ENCODE measurements around the gene TBX1.
A peak's percentile ranks its signal among the peaks of the same experiment; 100 is the strongest.

DNA sequence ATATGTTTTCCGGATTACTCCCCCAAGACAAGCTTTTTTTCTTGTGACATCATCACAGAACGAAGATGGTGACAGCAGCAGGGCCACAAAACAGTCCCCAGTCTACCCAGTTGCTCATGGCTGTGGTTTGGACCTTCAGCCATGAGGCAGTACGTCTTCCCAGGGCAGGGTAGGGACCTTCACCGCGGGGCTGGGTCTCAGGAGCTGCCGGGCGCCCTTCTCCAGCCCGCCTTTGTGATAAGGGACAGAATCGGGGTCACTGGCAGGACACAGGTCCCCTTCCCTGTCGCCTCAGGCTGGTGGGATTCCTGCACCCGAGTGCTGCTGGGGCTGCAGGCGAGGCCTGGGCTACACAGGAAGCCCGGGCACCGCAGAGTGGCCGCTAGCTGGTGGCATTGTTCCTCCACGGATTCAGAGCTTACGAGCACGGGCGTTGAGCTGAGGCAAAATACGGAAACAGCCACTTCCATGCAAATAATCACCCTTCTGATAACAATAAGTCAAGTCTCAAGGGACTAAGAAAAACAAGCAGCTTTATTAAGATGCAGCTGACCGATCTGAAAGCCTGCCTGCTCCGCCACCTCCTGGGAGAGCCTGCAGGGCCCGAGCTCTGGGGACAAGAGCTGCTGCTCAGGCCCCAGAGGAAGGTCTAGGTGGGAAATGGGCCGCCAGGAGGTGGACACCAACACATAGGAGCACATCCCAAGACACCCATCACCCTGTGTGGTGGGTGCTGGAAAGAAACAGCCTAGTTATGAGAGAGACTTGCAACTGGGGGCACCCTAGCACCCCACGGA, 12.3 kb downstream of the TBX1 start:
- TF ChIP-seq JUNB (IDR thresholded peaks at IDR 0.05) (no peak), CTCF (IDR thresholded peaks at IDR 0.05 in 2 of 3, conservative IDR thresholded peaks at IDR 0.05 in 1 of 3; ENCODE audit: control insufficient read depth in 2 of 3, extremely low read depth in 1 of 3, insufficient read depth in 1 of 3, low read depth in 3 of 3, low read length in 3 of 3) (peak; percentile 15 to 42 (median 26); a peak in 3 of 6 replicates), BRCA1 (IDR thresholded peaks at IDR 0.05; ENCODE audit: low read depth, low read length) (no peak), FOS (IDR thresholded peaks at IDR 0.05; ENCODE audit: borderline replicate concordance, extremely low read depth, insufficient read length) (no peak), KDM1A (IDR thresholded peaks at IDR 0.05; ENCODE audit: borderline replicate concordance) (no peak), EP300 (IDR thresholded peaks at IDR 0.05; ENCODE audit: borderline replicate concordance in 1 of 2, control insufficient read depth in 1 of 2, low read depth in 2 of 2, low read length in 2 of 2) (peak in 1 of 2 experiments; percentile 37; a peak in 1 of 4 replicates), MYC (IDR thresholded peaks at IDR 0.05; ENCODE audit: insufficient read depth, insufficient read length, insufficient replicate concordance, low read length, severe bottlenecking) (no peak), TAF1 (IDR thresholded peaks at IDR 0.05; ENCODE audit: borderline replicate concordance, low read depth, low read length) (no peak), MLLT1 (IDR thresholded peaks at IDR 0.05) (0 out of 2 replicates have a peak, but pooled peaks have one; percentile 15), NR2C2 (IDR thresholded peaks at IDR 0.05; ENCODE audit: borderline replicate concordance, control insufficient read depth, insufficient read length, low read depth) (no peak), ESRRA (IDR thresholded peaks at IDR 0.05; ENCODE audit: low read length) (no peak)
- TF ChIP-seq, protein P1, sequence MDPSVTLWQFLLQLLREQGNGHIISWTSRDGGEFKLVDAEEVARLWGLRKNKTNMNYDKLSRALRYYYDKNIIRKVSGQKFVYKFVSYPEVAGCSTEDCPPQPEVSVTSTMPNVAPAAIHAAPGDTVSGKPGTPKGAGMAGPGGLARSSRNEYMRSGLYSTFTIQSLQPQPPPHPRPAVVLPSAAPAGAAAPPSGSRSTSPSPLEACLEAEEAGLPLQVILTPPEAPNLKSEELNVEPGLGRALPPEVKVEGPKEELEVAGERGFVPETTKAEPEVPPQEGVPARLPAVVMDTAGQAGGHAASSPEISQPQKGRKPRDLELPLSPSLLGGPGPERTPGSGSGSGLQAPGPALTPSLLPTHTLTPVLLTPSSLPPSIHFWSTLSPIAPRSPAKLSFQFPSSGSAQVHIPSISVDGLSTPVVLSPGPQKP (IDR thresholded peaks at IDR 0.05; ENCODE audit: low read depth, low read length), result no peak
